Anterior cingulate cortex (tissue), 58 donors: ENCODE measurements around the gene MEF2D.

Experiments used
- DNase-seq, 58 donors: peaks; one replicate each; lab custom pipeline; 2025; lab: John Stamatoyannopoulos, UW

Gene MEF2D

DNA sequence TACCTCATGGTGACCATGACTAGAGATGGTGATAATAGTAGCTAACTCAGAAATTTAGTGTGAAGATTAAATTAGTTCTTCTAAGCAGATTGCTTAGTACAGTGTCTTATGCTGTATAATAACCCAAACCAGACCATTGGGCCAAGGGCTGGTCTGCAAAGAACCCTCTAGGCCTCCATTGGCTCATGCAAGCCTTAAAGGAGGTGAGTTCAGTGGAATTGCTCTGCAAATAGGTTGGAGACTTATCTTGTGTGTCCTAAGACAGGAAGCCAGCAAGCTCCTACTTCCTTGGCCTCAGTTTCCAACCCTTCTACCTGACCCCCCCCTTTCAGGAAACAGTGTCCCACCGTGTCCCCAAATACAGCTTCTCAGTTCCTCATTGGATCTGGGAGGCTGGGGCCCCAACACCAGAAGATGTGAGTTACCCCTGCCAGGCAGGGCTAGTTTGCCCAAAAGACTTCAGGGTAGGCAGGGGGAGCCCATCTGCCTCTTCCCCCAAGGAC lies 1.9 kb upstream of the MEF2D start:
- DNase-seq = no peak

DNA sequence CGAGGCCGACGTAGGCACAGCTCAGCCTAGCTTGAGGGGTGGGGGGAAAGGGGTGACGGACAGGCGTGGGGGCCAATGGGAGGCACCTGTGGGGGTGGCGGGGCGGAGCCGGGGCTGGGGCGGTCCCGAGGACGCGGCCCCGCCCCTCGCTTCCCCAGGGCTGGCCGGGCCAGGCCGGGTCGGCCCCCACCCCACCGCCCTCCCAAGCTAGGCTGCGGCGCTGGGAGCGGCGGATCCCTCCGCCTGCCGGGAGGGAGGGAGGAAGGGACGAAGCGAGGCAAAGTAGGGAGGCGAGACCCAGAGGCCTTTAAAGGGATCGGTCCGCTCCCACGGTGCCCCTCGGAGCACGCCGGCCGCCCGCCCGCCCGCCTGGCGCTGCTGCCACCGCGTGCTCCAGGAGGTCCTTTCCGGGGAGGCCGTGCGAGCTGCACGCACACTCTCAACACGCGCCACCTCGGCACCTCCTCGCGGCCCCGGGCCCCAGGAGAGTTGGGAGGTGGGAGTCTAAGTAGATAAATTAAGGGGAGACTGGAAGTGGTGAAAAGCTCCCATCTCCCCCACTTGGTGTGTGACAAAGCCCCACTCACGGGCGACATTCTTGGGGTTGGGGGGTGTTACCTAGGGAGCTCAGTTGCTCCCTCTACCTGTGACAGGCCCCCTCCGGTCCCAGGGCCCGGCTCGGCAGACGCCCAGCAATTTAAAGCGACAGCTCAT lies 375 bp upstream of the MEF2D start:
- DNase-seq = peak in 57 of 58 donors; percentile 80 to 97 (median 94)

DNA sequence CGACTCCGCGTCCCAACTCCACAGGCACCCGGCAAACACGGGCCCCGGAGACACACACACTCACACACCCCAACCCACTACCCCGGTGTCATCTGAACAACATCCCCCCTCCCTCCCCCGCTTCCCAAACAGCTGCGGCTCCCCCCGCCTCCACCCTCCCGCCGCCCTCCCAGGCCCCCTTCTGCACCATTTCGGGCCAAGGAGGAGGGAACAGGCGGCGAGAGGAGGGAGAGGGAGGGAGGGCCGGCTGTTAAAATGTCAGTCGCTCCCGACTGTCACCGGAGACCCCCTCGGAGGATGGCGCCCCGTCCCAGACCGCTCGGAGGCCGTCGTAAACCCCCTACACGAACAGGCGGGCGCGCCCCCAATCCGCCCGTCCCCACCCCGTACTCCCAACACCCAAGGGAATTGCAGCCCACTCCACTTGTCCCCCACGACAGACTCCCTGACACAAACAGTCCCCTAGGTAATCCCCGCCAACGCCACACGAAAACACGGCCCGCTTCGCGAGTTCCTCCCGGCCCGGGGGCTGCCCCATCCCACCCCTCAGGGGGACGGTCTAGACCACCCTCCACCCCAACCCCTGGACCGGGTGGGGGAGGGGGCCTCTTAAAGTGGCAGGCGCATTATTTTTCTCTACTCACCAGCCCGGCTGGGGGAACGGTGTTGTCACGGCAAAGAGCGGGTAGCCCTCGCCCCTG lies 583 bp downstream of the MEF2D start:
- DNase-seq = peak in 44 of 58 donors; percentile 35 to 78 (median 62)

DNA sequence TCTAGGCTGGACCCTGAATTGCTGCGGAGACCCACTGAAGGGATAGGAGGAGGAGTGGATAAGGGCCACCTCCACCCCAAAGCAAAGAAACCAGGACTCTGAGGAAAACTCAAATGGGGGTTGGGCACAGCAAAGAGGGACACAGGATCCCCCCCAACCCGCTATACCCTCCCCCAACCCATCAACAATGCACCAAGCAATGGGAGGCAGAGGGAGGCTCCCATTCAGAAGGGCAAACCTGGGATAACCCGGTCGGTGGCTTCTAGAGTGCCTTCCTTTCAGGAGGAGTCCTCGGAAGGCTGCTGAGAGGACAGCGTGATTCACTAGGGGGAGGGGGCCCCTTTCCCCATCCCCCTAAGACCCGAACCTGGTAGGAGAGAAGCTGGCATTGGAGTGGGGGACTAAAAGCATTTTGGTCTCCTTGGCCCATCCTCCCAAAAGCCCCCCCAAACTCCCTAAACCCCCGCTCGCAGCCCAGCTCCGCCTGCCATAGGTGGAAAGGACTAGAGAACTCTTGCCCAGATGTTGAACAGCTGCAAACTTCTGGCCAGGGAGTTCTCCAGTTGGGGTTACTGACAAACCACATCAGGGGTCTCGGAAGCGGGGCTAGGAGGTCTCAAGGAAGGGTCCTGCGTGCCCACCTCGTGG lies 1.3 kb downstream of the MEF2D start:
- DNase-seq = peak in 1 of 58 donors; percentile 48

DNA sequence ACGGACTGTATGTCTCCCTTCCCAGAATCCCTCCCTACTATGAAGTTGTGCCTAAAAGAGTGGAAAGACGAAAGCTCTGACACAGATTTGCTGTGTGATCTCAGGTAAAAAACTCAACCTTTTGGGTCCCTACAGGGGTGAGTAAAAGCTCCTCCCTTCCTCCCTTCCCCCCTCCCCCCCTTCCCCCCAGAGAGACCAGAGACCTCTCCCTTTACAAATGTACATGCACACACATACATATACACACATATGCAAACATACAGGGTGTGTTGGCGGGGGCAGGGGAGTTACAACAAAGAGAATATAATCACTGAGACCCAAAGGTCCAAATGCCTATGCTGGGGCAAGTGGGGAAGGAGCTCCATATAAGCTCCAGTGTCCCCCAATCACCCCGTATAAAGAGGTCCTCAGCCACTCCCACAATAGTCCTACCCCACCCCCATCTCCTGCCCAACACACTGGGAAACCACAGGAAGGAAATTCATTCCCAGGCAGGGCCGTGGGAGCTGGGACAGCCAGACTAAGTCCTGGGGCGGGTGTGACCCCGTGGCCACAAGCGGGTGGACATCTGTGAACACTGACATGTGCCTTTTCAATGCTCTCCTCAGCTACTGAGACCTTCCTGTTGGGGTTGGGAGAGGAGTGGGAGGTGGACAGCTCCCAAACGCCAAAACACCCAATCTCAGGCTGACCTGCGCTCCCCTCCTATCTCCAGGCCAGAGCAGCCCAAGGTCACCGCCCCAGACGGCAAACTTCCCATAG lies 2.0 kb downstream of the MEF2D start:
- peak in 6 of 58 donors; percentile 15 to 46 (median 34) for DNase-seq

DNA sequence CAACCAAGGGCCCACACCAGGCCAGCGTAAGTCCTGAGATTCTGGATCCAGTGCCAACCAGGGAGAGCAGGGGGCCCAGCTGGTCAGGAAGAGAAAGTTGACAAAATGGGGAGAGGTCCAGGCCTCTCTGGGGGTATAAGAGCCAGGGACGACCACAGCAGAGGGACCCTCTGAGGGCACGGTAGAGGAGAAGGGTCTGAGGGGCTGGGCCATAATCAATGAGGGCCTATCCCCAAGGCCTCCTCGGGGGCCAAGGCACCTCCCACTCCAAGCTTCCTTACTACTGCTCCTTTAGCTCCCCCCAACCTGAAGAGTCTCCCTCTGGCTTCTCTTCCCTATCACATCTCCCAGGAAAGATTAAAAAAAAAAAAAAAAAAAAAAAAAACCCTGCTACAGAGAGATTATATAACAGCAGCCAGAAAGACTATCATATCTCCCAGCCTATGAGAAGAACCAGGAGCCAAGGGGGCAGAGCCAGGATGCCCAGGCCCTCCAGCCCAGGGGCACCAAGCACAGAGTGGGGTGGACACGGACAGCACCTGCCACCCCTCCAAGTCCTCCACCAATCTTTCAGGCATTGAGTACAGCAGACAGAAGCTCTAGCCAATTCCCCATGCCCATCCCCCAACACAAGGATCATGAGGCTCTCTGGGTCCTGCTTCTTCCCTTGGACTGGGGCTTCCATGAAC lies 2.7 kb downstream of the MEF2D start:
- peak in 12 of 58 donors; percentile 20 to 46 (median 32) for DNase-seq

DNA sequence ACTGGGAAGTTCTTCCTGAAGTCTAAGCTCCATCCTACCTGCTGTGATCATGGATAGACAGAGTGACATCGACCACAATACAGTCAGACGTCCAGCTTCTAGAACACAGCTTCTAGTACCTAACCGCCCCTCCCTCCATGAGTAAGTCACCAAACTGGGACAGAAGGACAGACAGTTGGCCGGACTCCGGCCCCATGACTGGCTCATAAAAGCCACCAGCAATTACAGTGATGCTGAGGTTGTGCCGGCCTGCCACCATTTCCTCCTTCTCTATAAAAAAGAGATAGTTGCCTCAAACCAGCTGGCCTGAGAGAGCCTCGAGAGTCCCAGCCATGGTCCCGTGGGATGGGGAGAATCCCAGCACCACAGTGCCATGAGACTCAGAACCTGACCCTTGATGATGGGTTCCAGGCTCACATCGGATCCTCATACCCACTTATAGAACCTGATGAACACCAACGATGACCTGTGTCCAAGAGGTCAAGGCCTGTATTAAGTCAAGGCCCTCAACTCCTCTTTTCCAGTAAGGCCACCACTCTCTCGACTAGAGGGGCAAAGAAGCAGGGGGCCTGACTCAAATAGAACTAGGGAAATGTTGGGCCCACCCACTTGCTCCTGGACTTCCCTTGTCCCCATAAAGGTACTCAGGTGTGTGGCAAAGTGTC lies 3.4 kb downstream of the MEF2D start:
- no peak for DNase-seq

DNA sequence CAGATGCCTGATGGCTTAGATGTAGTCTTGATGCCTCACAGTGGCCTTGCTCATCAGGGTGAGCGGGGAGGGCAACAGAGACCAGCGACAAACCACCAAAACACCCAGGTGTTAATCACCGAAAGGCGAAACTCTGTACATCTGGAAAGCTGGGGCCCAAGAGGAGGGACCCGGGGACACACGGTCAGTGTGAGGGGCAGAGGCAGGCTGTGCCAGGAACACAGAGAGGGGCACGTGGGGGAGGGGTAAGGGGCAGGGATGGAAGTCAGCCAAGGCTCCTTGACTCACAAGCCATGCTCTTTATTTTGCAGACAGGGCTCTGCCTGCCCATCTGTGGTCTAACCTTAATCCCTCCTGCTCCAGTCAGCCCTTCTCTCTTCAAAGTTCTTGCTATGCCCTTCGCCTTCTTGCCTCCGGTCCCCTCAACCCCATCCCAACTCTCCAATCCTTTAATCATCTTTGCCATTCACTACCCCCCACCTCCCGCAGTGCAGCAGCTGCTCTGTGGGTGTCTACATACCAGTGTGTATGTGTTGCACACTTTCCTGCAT lies 4.3 kb downstream of the MEF2D start:
- peak in 6 of 58 donors; percentile 22 to 71 (median 29) for DNase-seq

DNA sequence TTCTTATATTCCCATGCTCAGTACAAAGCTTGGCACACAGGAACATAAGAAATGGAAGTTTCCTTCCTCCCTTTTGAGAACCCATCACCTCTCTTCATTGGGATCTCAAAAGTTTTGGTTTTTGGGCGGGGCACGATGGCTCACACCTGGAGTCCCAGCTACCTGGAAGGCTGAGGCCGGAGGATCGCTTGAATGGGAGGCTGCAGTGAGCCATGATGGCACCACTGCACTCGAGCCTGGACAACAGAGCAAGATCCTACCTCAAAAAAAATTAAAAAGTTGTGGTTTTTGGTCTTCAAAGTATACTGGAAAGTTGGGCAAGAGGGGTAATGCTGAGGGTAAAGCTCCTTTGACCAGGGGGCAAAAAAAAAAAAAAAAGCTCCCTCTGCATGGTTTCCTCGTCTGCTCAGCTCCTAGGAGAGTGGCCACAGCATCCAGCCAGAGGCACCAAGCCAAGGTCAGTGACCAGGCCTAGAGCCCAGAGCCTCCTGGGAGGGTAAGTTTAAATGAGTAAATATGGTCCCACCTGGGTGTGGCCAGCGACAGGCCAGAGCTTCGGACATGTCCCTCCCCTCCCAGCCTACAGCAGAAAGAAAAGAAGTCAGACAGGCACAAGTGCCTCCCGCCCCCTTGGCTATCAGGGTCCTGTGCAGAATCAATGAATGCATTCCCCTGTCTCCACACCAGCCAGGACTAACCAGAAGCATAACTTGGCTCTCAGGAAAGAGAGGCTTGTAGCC lies 5.0 kb downstream of the MEF2D start:
- no peak for DNase-seq

DNA sequence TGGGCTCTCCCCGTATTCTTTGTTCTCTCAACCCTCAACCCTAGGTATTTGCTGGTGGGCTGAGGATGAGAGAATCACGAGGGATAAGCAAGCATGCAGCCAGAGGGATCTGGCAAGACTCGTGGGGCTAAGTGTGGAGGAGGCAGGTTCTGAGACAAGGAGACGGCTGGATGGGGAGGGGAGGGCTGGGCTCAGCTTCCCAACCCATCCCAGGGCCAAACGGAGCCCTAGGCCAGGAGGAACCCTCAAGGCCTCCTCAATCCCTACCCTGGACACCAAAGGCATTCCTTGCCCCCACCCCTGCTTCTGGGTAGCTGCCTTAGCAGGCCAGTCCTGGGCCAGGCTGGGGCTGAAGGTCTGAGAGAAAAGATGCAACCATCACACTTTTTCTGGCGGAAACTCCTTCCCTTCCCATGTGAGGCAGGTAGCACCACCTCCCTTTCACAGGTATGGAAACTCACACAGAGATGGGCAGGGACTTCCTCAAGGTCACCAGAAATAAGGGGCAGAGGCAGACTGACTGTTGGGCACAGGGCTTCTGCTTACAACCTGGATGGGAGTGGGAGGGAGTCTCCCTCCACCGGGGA lies 6.2 kb downstream of the MEF2D start:
- no peak for DNase-seq

DNA sequence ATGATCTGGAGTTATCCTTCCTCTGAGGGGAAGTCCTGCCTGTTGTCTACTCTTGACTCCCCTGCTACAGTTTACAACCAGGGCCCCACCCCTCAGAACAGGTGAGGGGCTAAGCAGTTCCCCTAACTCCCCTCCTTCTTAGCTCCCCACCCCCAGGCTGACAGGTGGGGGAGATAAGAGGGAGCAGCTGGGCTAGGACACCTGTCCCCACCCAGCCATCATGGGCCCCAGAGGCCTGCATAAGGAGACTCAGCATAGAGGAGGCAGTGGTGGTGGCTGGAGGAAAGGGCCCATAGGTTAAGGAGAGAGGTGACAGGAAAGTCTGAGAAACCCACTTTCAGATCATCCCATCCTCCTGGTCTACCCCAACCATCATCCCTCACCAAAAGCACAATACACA lies 6.8 kb downstream of the MEF2D start:
- DNase-seq = no peak

DNA sequence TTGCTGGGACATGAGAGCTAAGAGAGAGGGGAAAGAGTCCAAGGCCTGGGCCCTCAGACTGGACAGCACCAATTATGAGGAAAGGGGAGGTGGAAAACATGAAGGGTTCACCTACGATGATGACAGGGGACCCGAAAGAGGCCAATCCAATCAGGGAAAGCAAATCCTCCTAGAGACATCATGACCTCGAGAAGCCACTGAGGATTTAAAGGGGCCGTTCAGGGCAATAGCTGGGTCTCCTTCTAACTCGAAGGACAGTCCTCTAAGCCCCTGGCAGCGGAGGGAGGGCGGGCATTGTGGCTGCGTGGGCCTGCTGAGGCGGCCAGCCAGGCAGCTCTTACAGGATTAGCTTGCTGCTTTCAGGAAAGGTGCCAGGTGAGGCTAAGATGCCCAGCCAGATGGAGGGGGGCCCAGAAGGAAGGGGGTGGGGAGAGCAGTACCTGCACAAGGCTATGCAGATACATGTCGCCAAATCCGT lies 7.4 kb downstream of the MEF2D start:
- DNase-seq = peak in 24 of 58 donors; percentile 15 to 62 (median 36)

DNA sequence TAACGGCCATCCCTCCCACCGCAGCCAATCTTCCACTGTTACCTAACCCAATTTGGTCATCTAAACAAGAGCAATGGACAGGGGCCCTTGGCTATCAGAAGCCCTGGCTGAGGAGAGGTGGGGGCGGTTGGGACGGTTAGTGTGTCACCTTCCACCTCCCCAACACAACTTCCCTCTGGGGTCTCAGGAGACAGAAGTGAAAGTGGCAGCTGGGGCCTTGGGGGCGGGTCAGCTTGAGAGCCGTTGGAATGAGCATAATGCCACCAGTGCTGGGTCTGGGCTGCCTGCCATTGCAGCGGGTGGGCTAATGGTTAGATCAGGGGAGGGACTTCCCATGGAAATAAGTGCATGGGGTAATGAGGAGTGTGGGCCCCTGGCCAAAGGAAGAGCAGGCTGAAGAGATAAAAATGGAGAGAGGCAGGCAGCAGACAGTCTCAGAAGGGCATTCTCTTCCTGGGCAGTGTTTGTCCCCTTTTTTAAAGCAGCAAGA lies 7.9 kb downstream of the MEF2D start:
- peak in 33 of 58 donors; percentile 10 to 64 (median 35) for DNase-seq

DNA sequence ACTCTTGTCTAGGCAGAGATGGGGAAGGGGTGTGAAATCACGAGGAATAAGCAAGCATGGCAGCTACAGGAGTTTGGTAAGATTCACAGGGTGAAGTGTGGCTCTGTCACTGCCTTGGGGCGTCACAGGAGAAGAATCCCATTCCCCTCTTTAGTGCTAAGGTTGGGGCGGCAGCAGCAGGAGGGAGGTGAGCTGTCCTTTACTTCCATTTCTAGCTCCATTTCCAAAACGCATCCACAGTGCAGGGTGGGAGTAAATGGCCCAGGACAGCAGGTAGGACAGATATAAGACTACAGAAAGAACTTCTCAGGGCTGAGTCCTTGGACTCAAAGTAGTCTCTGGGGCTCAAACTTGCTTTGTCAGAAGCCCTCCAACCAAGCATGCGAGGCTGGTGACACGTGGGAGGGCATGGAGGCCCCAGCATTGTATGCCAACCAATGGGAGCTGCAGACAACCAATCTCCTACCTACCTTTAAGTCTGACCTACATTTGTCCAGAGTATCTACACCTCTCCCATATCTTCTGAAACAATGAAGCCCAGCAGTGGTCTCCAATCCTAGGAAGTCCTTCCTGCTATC lies 8.5 kb downstream of the MEF2D start:
- DNase-seq = no peak

DNA sequence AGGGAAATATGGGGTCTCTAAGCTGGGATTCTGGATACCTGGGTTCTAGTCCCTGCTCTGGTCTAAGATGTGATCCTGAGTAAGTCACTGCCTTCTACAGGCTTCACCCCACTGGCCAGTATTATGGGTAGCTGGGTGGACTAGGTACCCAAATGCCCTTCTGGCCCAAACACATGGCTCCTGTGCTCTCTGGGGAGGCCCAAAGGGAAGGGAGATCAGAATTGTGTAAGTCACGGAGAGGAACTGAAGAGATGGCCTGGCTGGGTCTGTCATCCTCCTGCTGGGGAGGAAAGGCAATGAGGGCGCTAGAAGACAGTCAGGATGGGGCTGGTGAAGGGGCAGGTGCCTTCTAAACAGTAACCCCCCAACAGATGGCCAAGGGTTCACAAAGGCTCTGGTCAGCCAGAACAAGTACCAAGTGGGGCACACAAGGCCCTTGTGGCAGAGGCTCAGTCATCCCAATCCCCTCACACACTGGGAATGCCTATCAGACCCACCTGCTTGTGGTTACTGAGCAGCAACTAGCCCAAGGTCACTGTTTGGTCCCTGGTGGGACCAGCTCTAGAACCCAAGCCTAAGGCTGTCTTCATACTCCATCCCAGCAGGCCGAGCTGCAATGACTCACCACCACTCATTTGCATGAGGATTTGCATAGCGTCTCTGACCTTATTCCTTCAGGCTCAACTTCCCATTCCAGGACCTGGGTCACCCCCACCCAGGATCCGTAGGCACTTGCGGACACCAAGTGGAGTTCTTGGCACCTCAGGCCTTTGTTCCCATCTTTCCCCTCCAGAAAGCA lies 9.2 kb downstream of the MEF2D start:
- no peak for DNase-seq

DNA sequence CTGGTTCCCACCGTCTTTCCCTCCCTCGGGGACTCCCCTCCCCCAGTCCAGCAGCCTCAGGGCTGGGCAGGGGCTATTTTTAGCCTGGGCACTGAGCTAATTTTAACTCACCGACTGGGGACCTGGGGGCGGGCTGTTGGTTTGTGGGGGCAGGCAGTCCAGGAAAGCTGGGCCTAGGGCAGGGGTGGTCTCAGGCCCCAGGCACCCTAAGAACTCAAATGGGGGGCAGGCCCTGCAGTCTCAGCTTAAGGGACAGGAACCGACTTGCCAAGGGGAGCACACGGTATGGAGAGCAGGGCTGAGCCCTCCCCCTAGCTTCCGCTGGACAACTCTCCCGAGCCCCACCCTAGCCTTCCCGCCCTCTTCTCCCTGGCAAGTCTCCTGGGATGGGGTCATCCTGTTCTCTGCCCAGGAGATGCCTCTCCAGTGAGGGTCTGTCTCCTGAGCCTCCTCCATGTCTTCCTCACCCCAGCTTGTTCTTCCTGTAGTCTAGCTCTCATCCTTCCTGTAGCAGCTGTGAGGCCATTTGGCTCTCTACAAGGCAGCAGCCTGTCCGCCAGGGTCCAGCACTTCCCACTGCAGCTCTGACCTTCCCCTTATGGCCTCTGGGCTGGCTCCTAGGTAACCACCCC lies 10.1 kb downstream of the MEF2D start:
- DNase-seq = peak in 10 of 58 donors; percentile 13 to 65 (median 26)
